GM12892 (cell line): ENCODE data around the gene PCDHGA1.

ENCODE experiments used
- POLR2A ChIP-seq: IDR thresholded peaks from 2 replicates; pipeline ENCODE4 v1.6.1; 2011; ENCODE audit warnings: low read depth, low read length, control low read depth
- TAF1 ChIP-seq: IDR thresholded peaks from 2 replicates; pipeline ENCODE4 v1.6.1; 2011; ENCODE audit warnings: low read depth, mild to moderate bottlenecking, control low read depth, low read length, borderline replicate concordance

DNA sequence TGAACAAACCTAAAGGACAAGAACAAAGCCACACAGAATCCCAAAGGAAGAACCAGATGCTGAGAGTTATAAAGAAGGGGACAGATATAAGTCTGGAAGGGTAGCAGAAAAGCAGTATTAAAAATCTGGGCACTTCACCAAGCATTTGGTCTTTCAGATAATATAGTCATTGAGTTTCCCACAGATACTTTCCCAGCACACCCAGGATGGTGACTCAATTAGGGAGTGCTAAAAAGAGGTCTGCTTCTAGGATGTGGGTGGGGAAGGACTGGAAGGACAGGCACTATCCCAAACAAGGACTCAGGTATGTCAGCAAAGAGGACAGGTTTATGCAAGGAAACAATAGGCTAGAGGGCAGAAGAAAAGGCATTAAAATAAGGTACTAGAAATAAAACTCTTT lies 229.1 kb downstream of the PCDHGA1 start:
- no peak for TF ChIP-seq POLR2A
- no peak for TF ChIP-seq TAF1
